GM18909 (cell line): Measurements from ENCODE around the gene AKAP11.

Source experiments
- ATAC-seq: cut with Tn5 transposase; IDR thresholded peaks from one replicate; pipeline ENCODE4 v1.9.1; 2021; ENCODE audit warnings: mild to moderate bottlenecking; ENCODE audit not compliant: unreplicated experiment, poor library complexity

AKAP11 gene

GRCh38 chr13:42370229-42370628 is 98.3 kb downstream of the AKAP11 start:
- no peak for ATAC-seq
